NB4 (cell line): Measurements from ENCODE around the gene RNF152.

Source experiments
- TF ChIP-seq, protein P1 (sequence below): IDR thresholded peaks from 2 replicates; pipeline ENCODE4 v1.6.1; 2011; ENCODE audit warnings: low read depth, low read length
- TF ChIP-seq, protein P2 (sequence below): IDR thresholded peaks from one replicate; pipeline ENCODE4 v1.5.1; 2012; ENCODE audit warnings: low read depth, low read length

DNA sequence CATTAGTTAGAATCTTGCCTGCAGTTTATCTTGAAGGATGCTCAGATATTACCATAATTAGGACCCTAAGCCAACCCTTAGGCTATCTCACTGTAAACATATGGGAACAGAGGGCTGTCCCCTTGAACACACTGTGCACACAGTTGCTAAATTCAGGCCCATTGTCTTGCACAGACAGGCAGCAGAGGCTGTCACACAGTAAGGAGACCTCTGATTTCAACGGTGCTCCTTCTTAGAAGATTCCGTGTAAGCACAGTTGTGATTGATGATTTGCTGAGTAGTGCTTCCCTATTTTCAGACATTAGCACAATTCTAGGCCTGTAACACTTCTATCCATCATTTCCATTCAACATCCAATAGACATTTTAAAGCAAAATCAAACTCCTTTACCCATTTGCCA lies 108.0 kb downstream of the RNF152 start:
- TF ChIP-seq, protein P1, sequence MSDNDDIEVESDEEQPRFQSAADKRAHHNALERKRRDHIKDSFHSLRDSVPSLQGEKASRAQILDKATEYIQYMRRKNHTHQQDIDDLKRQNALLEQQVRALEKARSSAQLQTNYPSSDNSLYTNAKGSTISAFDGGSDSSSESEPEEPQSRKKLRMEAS: no peak
- TF ChIP-seq, protein P2, sequence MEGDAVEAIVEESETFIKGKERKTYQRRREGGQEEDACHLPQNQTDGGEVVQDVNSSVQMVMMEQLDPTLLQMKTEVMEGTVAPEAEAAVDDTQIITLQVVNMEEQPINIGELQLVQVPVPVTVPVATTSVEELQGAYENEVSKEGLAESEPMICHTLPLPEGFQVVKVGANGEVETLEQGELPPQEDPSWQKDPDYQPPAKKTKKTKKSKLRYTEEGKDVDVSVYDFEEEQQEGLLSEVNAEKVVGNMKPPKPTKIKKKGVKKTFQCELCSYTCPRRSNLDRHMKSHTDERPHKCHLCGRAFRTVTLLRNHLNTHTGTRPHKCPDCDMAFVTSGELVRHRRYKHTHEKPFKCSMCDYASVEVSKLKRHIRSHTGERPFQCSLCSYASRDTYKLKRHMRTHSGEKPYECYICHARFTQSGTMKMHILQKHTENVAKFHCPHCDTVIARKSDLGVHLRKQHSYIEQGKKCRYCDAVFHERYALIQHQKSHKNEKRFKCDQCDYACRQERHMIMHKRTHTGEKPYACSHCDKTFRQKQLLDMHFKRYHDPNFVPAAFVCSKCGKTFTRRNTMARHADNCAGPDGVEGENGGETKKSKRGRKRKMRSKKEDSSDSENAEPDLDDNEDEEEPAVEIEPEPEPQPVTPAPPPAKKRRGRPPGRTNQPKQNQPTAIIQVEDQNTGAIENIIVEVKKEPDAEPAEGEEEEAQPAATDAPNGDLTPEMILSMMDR: no peak
